HepG2 (cell line): ENCODE measurements around the gene ING5. TPM values are rescaled to one million over a fixed set of nuclear protein-coding genes. Genes with fewer than 3 reads are reported as not detected.

Experiments used
- ATAC-seq: fragments of 200-7000 bp; cut with Tn5 transposase; 3 replicates; pipeline ENCODE4 v1.9.1; 2020; ENCODE audit warnings: mild to moderate bottlenecking, moderate library complexity
- BruUV-seq: library from RNA; stranded (reverse); fragments of 400-500 nt; replicated peaks from 2 replicates; lab custom pipeline; 2021; lab: Mats Ljungman, UMichigan
- CTCF ChIA-PET: fragments of 300-600 bp; formaldehyde crosslinking; extraction: SDS; loops from one replicate; lab custom pipeline; 2021; ENCODE audit warnings: low total read pairs, inconsistent platforms, low intra/inter-chr PET ratio; lab: Yijun Ruan, JAX
- POLR2A ChIA-PET: fragments of 350-600 bp; sonication (Branson Sonifier 250); formaldehyde crosslinking; loops from one replicate; lab custom pipeline; 2020; ENCODE audit warnings: antibody characterized with exemption, inconsistent platforms; lab: Yijun Ruan, JAX
- DNase-seq: peaks from one replicate; pipeline ENCODE4 v3.0.0-alpha.2; 2015; ENCODE audit warnings: low spot score
- FAIRE-seq: peaks from 3 replicates; lab custom pipeline; 2011; peaks lifted over from hg19 to GRCh38; lab: Jason Lieb, UNC
- H2AFZ ChIP-seq: one replicate; pipeline ENCODE4 v1.6.1; 2011; ENCODE audit warnings: low read length, inconsistent platforms
- H3K27ac ChIP-seq: fragments of 300-600 bp; 3 replicates; pipeline ENCODE4 v1.8.0; 2011; ENCODE audit warnings: mixed run types, mild to moderate bottlenecking, mixed read lengths, low read length, inconsistent platforms; ENCODE audit not compliant: insufficient read depth; ENCODE audit errors: extremely low read length
- H3K27me3 ChIP-seq, 2 experiments: fragments of 200-600 bp in 1 of 2; 2 replicates in 1 of 2; 3 replicates in 1 of 2; pipeline versions ENCODE4 v1.6.0 to v1.8.0; 2011; ENCODE audit warnings: low read length in 2 of 2, mild to moderate bottlenecking in 2 of 2, moderate library complexity in 2 of 2, inconsistent platforms in 1 of 2; ENCODE audit not compliant: insufficient read depth in 2 of 2, control insufficient read depth in 1 of 2
- H3K36me3 ChIP-seq, 2 experiments: fragments of 200-600 bp in 1 of 2; replicated peaks in 1 of 2; 2 replicates in 1 of 2; 3 replicates in 1 of 2; pipeline versions ENCODE4 v1.5.1 to v1.8.0; 2011; ENCODE audit warnings: low read length in 2 of 2, inconsistent platforms in 1 of 2; ENCODE audit not compliant: insufficient read depth in 2 of 2, control insufficient read depth in 1 of 2
- H3K4me1 ChIP-seq: 2 replicates; pipeline ENCODE4 v1.5.1; 2012; ENCODE audit warnings: low read length, inconsistent platforms; ENCODE audit not compliant: insufficient read depth
- H3K4me2 ChIP-seq: 2 replicates; pipeline ENCODE4 v1.6.0; 2011; ENCODE audit warnings: low read depth, low read length, inconsistent platforms
- H3K4me3 ChIP-seq, 3 experiments: fragments of 200-600 bp in 1 of 3; sonication (generic), shearing (Covaris generic) in 1 of 3; replicated peaks in 1 of 3; 2 replicates each; pipeline ENCODE4 v1.5.1; 2011 to 2016; ENCODE audit warnings: low read length in 3 of 3, inconsistent platforms in 2 of 3, low read depth in 2 of 3, mild to moderate bottlenecking in 2 of 3, control low read depth in 1 of 3, mixed read lengths in 1 of 3; ENCODE audit not compliant: insufficient read depth in 1 of 3
- H3K79me2 ChIP-seq: one replicate; pipeline ENCODE4 v1.6.1; 2011; ENCODE audit warnings: low read length, inconsistent platforms; ENCODE audit not compliant: insufficient read depth
- H3K9ac ChIP-seq: 2 replicates; pipeline ENCODE4 v1.6.0; 2011; ENCODE audit warnings: mild to moderate bottlenecking, low read depth, low read length, inconsistent platforms; ENCODE audit not compliant: insufficient read depth
- H3K9me3 ChIP-seq: 2 replicates; pipeline ENCODE4 v1.5.1; 2012; ENCODE audit warnings: mild to moderate bottlenecking, low read length
- H4K20me1 ChIP-seq: 2 replicates; pipeline ENCODE4 v1.6.0; 2011; ENCODE audit warnings: inconsistent platforms, mild to moderate bottlenecking, low read length, moderate library complexity; ENCODE audit not compliant: insufficient read depth
- AGO2 ChIP-seq: fragments of 200-400 bp; formaldehyde crosslinking; optimal IDR thresholded peaks from 2 replicates; pipeline ENCODE3; 2017; ENCODE audit warnings: mild to moderate bottlenecking, low read depth, low read length, moderate library complexity
- CCAR2 ChIP-seq: fragments of 200-400 bp; formaldehyde crosslinking; optimal IDR thresholded peaks from 2 replicates; pipeline ENCODE3; 2018; ENCODE audit warnings: low read depth, mild to moderate bottlenecking, low read length, moderate library complexity
- ERF ChIP-seq: IDR thresholded peaks from 2 replicates; pipeline ENCODE4 v1.6.1; 2018; ENCODE audit warnings: missing biosample characterization, missing genetic modification reagents
- FOSL1 ChIP-seq: sonication (generic); formaldehyde crosslinking; IDR thresholded peaks from 2 replicates; pipeline ENCODE4 v1.9.0; 2021; ENCODE audit warnings: missing genetic modification reagents, borderline replicate concordance
- HIVEP1 ChIP-seq: sonication (generic); formaldehyde crosslinking; IDR thresholded peaks from 2 replicates; pipeline ENCODE4 v1.4.0; 2020; ENCODE audit warnings: mild to moderate bottlenecking, missing genetic modification reagents
- HNRNPH1 ChIP-seq: fragments of 200-400 bp; formaldehyde crosslinking; optimal IDR thresholded peaks from 2 replicates; pipeline ENCODE3; 2017; ENCODE audit warnings: mild to moderate bottlenecking, low read depth, low read length
- JUND ChIP-seq: sonication (generic); formaldehyde crosslinking; IDR thresholded peaks from 2 replicates; pipeline ENCODE4 v1.8.0; 2022; ENCODE audit warnings: mild to moderate bottlenecking, missing genetic modification reagents
- MED13 ChIP-seq: sonication (generic); formaldehyde crosslinking; IDR thresholded peaks from 2 replicates; pipeline ENCODE4 v1.5.0; 2020; ENCODE audit warnings: missing genetic modification reagents
- MXI1 ChIP-seq: IDR thresholded peaks from 3 replicates; pipeline ENCODE4 v1.6.1; 2012; ENCODE audit warnings: low read depth, low read length, inconsistent platforms, borderline replicate concordance
- NCOA1 ChIP-seq: sonication (generic); formaldehyde crosslinking; IDR thresholded peaks from 2 replicates; pipeline ENCODE4 v1.9.0; 2021; ENCODE audit warnings: missing genetic modification reagents
- PHF20 ChIP-seq: sonication (generic); formaldehyde crosslinking; IDR thresholded peaks from 2 replicates; pipeline ENCODE4 v1.5.0; 2020; ENCODE audit warnings: mild to moderate bottlenecking, missing genetic modification reagents
- RFX1 ChIP-seq: fragments of 450-650 bp; IDR thresholded peaks from 2 replicates; pipeline ENCODE4 v1.6.1; 2017
- RFX5 ChIP-seq: IDR thresholded peaks from 2 replicates; pipeline ENCODE4 v1.6.1; 2011; ENCODE audit warnings: low read depth, low read length, improper control_type of control experiment
- ZFYVE20 ChIP-seq: sonication (generic); formaldehyde crosslinking; IDR thresholded peaks from 2 replicates; pipeline ENCODE4 v1.8.0; 2023; ENCODE audit warnings: low read depth, mild to moderate bottlenecking, moderate library complexity, missing genetic modification reagents, borderline replicate concordance
- ZMYM2 ChIP-seq: sonication (generic); formaldehyde crosslinking; IDR thresholded peaks from 2 replicates; pipeline ENCODE4 v1.8.0; 2022; ENCODE audit warnings: mild to moderate bottlenecking, missing genetic modification reagents
- ZNF20 ChIP-seq: sonication (generic); formaldehyde crosslinking; IDR thresholded peaks from 2 replicates; pipeline ENCODE4 v1.4.0; 2020; ENCODE audit warnings: mild to moderate bottlenecking, moderate library complexity, missing genetic modification reagents
- ZNF230 ChIP-seq: sonication (generic); formaldehyde crosslinking; IDR thresholded peaks from 2 replicates; pipeline ENCODE4 v1.4.0; 2020; ENCODE audit warnings: mild to moderate bottlenecking, missing genetic modification reagents
- ZNF274 ChIP-seq: sonication (generic); formaldehyde crosslinking; IDR thresholded peaks from 2 replicates; pipeline ENCODE4 v1.5.1; 2020; ENCODE audit warnings: mild to moderate bottlenecking, missing genetic modification reagents
- ZNF552 ChIP-seq: sonication (generic); formaldehyde crosslinking; IDR thresholded peaks from 2 replicates; pipeline ENCODE4 v1.9.0; 2022; ENCODE audit warnings: missing genetic modification reagents, mild to moderate bottlenecking, borderline replicate concordance
- ZNF724P ChIP-seq: sonication (generic); formaldehyde crosslinking; IDR thresholded peaks from 2 replicates; pipeline ENCODE4 v1.8.0; 2022; ENCODE audit warnings: missing genetic modification reagents, borderline replicate concordance
- WGBS: methylation state at CpG from one replicate; pipeline ENCODE4 v1.1.6; 2017; ENCODE audit warnings: low lambda C conversion rate; 5-methylcytosine and 5-hydroxymethylcytosine counted together
- in situ Hi-C: cut with HindIII; loops from 2 replicates; pipeline ENCODE4 v1.10.0; 2017; ENCODE audit warnings: low pct_unique_long_range_greater_than_20kb; ENCODE audit not compliant: extremely low pct_ligation_motif_present
- intact Hi-C: fragments of 100-400 bp; cut with micrococcal nuclease; formaldehyde crosslinking; loops from one replicate; pipeline ENCODE4 v1.10.0; 2022; ENCODE audit not compliant: unreplicated experiment
- polyA plus RNA-seq, 8 experiments: library from polyadenylated mRNA; depleted of rRNA in 3 of 8; stranded (reverse) in 7 of 8; unstranded in 1 of 8; fragments of >200 nt; fragmentation: Illumina TruSeq in 4 of 8; extraction: Trizol in 4 of 8; gene quantifications; 2 replicates each; pipeline versions ENCODE4 v1.2.1 to v1.2.3, GENCODE V29; 2011 to 2016; ENCODE audit warnings: low read depth in 4 of 8, missing spikeins in 1 of 8, mixed read lengths in 1 of 8; ENCODE audit not compliant: insufficient read depth in 1 of 8
- total RNA-seq, 5 experiments: library from RNA; depleted of rRNA; stranded (reverse); fragments of >200 nt; fragmentation: Illumina TruSeq; extraction: Trizol; gene quantifications; 2 replicates each; pipeline ENCODE4 v1.2.3, GENCODE V29; 2016; ENCODE audit warnings: low read depth in 1 of 5

The ING5 gene
- total and polyA plus RNA-seq, 2 of the 13 experiments (the other 11 are each of a cell fraction or from before 2014, with no cell fraction given): 61.9 to 71.9 TPM

GRCh38 chr2:241750076-241750840 is 48.4 kb downstream of the ING5 start:
- H3K4me3 ChIP-seq: no peak overlapping the region
- ChIA-PET POLR2A (no interaction called here), CTCF (no interaction called here)
- no peaks in the 10 kb centered on the region for H3K27me3 ChIP-seq
- H3K79me2 ChIP-seq: no peaks in the 10 kb centered on the region
- no peaks in the 10 kb centered on the region for H3K4me1 ChIP-seq
- intact Hi-C loops (no loop called here), in situ Hi-C loops (no loop called here)
- ATAC-seq (no peak), DNase-seq (no peak), FAIRE-seq (no peak)
- H3K36me3 ChIP-seq: peaks cover 8 to 36% of the 10 kb centered on the region in 2 experiments; a peak in 4 of 5 replicates
- H3K27ac ChIP-seq: no peak overlapping the region
- BruUV-seq: no TSS peak
- H3K9ac ChIP-seq: no peak overlapping the region
- H2AFZ ChIP-seq: no peak overlapping the region
- no peaks in the 10 kb centered on the region for H3K9me3 ChIP-seq
- no peaks in the 10 kb centered on the region for H4K20me1 ChIP-seq
- TF ChIP-seq ERF (CRISPR knock-in tag) (no peak), AGO2 (peak; percentile 28), ZMYM2 (CRISPR knock-in tag) (no peak)
- TF ChIP-seq, all 625 proteins: peak for 1
- H3K4me2 ChIP-seq: no peak overlapping the region
- WGBS: 92% methylated on average over 21 of the region's 22 CpGs

- WGBS: 94% methylated on average over 15 of the region's 15 CpGs
- no TSS peak for BruUV-seq
- H3K36me3 ChIP-seq: peaks cover 10 to 28% of the 10 kb centered on the region in 2 experiments
These were observed 49.3 kb downstream of the ING5 start for GRCh38 chr2:241751152-241751551.

More at GRCh38 chr2:241751152-241751551, 49.3 kb downstream of the ING5 start:
- Histone ChIP-seq H4K20me1 (no peaks in the 10 kb centered on the region), H3K79me2 (no peaks in the 10 kb centered on the region), H2AFZ (no peak overlapping the region), H3K9me3 (no peaks in the 10 kb centered on the region), H3K4me1 (no peaks in the 10 kb centered on the region), H3K27ac (no peak overlapping the region), H3K4me3 (no peak overlapping the region), H3K4me2 (no peak overlapping the region), H3K27me3 (no peaks in the 10 kb centered on the region), H3K9ac (no peak overlapping the region)
- CTCF ChIA-PET: no interaction called here
- in situ Hi-C loops: no loop called here
- POLR2A ChIA-PET: no interaction called here
- DNase-seq: no peak
- intact Hi-C loops: no loop called here
- no peak for ATAC-seq
- no peak for TF ChIP-seq FOSL1
- TF ChIP-seq NCOA1 (CRISPR knock-in tag): no peak
- TF ChIP-seq RFX5: no peak
- no peak for TF ChIP-seq HNRNPH1
- no peak for TF ChIP-seq JUND (CRISPR knock-in tag)
- no peak for TF ChIP-seq PHF20 (CRISPR knock-in tag)
- TF ChIP-seq ZNF274 (CRISPR knock-in tag): no peak
- TF ChIP-seq ZNF230 (CRISPR knock-in tag): no peak
- no peak for TF ChIP-seq ZFYVE20 (CRISPR knock-in tag)
- TF ChIP-seq ZNF20 (CRISPR knock-in tag): no peak
- no peak for TF ChIP-seq ZNF552 (CRISPR knock-in tag)
- TF ChIP-seq RFX1: no peak
- no peak for TF ChIP-seq HIVEP1 (CRISPR knock-in tag)
- TF ChIP-seq CCAR2: no peak
- TF ChIP-seq ZNF724P (CRISPR knock-in tag): no peak
- no peak for TF ChIP-seq MXI1
- no peak for TF ChIP-seq MED13
- FAIRE-seq: no peak
